Measurements from ENCODE around the gene GPC6.

Gene GPC6

DNA sequence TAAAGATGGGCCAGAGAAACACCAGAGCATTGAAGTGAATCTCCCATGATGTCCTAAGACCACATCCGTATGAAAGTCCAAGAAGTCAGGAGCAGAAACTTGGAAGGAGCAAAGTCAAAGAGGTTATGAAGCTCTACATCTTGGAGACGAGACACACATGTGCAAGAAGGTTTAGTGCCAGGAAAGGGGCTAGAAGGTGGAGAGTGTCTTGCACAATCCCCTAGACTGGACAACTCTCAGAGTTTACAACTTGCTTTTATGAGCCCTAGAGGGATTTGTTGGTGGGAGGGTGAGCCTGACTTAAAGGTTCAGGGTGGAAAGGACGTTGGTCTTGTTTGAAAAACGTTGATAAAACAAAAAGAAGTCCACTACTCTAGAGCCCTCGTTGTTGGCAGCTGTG is 150.6 kb downstream of the GPC6 start:
- DNase-seq (ENCODE audit: low spot score): no peak

DNA sequence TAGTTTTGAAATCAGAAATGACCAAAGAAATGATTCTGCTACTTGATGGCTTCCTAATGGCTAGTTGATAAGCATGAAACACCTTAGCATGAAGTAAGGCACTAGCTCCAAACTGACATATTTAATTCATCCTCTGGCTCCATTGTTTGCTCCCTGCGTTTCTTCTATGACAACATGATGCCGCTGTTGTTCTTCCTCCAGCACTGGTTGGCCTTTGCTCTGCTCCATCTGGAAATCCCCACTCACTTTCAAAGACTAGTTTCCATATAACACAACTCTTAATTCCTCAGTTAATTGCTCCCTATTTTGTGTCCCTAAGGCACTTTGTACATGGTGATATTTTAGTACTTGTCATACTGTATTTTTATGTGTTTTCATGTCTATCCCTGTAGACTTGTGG is 151.6 kb downstream of the GPC6 start:
- DNase-seq (ENCODE audit: low spot score): no peak

DNA sequence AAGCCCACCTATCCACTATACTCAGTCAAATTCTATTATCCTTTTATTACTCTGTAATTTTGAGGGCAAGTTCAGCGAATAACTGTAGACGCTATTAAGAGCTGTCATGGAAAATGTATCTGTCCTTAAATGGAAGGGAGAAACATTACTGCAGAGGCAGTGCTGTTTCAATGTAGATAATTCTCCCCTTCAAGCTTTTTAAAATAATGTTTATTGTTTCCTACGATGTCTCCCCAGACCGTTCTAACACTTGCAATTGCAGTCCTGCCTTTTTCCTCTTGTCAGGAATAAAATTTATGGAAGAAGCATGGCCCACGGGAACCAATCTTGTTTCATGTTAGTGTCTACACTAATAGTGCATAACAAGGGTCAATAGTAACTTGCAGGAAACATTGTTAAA is 159.5 kb downstream of the GPC6 start:
- DNase-seq (ENCODE audit: low spot score): no peak

DNA sequence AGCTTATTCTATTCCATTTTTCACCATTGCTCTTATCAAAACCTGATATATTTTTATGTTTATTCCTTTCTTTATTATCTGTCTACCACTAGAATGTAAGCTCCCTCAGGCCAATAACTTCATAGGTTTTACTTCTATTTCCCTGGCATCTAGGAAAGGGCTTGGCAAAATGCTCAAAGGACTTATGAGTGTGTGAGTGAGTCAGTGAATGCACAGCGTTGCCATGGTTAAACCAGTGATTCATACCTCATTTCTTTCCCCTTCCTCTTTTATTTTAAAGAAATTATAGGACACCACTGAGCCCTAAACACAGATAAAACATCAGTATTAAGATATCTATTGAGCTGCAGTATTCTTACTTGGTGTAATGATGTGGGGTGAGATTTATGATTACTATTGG is 162.1 kb downstream of the GPC6 start:
- DNase-seq (ENCODE audit: low spot score): no peak

DNA sequence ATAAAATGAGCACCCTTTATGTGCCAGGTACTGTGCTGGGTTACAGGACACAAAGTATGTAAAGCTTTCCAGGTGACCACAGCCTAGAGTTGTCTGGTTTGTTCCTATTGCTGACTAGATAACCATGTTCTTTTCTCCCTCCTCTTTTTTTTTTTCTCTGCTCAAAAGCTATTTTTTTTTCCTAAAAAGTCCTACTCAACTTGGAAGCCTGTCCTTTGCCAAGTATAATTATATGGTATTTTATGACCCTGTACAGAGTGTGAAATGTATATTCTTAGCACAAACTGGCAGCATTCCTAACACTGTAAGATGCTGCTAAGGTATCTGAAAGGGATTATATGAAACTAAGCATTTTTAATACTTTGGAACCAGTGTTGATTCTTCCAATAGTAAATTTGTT is 171.0 kb downstream of the GPC6 start:
- DNase-seq (ENCODE audit: low spot score): no peak

DNA sequence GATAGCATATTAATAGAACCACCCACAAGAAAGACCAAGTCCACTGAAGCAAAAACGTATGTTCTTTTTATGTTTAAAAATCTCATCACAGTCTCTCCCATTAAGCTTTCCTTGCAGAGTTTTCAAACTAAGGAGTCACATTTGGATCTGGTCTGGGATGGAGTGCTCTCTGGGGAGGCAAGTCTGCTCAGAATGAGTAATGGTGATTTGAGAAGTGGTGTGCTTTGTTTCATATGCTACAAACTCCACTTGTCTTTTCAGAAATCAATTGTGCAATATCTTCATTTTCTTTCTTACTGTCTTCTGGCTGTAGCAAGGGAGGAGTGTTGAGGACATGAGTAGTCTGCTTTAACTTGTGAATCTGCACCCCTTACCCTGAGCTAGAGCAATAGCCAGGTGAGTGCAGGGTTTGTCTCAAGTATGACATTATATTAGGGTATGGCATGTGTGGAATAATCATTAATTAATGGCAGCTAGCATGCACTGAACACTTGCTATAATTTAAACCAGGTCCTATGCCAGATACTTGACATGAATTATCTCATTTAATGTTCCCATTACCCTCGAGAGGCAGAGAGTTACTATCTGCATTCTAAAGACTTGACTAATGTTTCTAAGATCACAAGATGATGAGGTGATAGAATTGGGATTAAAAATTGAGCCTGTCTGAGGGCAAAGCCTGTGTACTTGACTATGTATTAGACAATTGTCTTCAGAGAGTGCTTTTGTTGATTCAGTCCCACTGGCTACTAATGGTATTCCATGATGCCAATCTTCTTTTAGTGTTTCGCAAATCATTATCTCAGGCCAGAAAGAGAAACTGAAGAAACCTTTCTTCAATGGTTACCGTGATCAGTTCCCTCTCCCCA is 171.8 kb downstream of the GPC6 start:
- peak; percentile 24 for DNase-seq (ENCODE audit: low spot score)

DNA sequence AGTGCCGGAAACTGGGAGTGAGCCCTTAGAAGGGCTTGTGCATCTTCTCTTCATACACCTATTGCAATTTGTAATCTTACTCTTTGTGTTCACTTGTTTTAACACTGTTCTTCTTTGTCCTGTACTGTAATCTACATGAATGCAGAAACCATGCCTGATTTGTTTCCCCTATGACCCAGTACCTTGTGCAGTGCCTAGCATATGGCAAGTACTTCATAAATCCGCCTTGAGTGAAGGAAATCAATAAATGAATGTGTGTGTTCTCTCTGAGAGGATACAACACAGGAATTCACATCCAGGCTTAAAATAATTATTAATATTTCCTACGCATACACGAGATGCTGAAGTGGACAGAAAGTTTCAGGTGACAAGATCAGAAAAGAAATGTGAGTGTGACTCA is 172.6 kb downstream of the GPC6 start:
- DNase-seq (ENCODE audit: low spot score): no peak

DNA sequence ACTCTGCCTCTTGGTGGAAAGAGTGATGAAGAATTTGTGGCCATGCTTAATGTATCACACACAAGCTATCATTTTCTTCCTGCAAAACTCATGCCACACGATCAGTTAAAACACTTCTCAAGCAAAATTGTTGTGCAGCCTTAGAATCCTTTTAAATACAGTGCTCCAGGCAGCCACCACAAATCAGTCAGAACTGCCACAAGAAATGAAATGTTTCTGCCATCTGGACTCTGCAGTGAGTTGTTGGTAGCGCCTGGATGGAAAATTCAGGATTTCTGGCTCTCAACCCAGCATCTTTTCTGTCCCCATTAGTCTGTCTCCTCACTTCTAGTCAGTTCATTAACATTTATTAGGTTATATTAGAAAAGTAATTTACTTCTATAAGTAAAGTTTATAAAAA is 179.5 kb downstream of the GPC6 start:
- no peak for DNase-seq (ENCODE audit: low spot score)

DNA sequence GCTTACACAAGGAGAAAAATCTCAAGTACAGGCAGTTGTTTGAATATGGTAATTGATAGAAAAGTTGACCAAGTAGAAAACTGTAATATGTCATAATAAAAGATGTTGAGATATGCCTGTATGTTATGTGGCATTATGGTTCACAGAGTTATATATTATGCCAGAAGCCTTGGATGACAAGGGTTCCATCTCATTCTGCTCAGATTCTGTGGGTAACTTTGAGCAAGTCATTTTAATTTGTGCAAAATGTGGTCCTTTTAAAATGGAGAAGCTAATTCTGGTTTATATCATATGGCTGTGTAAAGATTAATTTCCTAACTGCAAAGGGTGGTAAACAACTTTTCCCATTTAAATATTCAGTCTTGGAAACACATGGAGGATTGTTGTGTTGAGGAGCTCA is 180.9 kb downstream of the GPC6 start:
- no peak for DNase-seq (ENCODE audit: low spot score)

DNA sequence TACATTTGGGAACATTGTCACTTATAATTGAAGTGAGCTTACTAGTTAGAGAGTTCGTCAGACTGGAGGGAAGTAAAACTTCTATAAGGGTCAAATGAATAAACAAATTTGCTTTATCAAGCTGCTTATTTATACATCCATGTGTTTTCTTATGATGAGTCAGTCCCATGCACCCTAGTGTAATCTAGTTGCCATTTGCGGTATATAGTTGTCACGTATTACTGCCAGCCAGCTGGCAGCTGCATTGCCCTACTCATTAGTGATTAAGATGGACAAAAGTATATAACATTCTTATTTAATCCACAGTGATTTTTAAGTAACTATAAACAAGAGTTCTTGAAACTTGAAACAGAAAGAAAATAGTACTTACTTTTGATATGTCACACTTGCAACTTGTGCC is 182.4 kb downstream of the GPC6 start:
- DNase-seq (ENCODE audit: low spot score): no peak

DNA sequence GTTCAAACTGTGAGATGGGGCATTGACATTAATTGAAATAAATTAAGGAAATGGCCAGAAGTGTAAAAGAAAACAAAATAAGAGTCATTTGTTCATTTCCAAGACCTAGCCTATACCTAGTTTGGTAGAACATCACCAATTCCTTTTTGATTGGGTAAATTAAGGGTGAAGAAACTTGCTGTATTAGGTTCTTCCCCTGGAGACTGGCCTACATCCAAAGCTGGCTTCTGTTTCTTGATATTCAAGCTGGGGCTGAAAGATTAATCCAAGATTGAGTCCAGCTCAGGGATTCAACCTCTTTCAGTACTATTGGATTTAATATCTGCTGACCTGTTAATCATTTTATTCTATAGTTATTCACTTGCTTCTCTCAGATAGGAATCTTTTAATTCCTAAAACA is 183.2 kb downstream of the GPC6 start:
- no peak for DNase-seq (ENCODE audit: low spot score)

DNA sequence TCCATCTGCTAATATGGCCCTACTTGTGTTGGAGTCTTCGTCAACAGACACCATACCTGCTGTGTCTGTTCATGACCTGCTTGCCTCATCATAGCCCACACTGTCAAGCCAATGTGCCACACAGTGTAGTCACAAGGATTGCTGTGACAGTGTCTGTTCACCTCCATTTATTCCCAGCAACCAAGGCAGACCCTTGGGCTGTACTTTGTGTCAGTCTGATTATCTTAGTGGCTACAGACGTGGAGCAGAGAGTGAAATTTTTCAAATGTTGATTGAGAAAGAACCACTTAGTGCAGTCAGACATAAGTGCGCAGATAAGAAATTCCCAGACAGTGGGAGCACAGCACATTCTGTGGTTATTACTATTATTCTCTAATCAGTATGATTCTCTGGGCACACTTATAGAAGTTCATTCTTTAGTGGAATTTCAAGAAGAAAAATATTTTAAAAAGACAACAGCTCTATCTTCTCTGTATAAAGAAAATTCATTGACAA is 184.6 kb downstream of the GPC6 start:
- DNase-seq (ENCODE audit: low spot score): no peak

DNA sequence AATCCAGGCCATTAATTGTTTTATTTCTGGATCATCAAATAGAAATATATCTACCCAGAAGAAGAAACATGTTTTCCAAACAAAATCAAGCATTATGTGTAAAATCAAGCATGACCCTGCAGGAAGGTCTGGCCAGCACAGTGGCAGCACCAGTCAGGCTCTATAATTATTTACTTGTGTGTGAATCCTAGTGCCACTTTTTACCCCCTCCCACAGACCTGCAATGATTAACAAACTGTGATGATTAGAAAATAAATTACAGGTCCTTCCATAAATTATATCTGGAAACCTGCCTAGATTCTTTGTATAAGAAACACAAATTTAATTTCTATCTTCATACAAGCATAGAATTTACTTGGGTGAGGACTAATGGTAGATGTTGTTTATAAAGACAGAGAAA is 186.1 kb downstream of the GPC6 start:
- no peak for DNase-seq (ENCODE audit: low spot score)

DNA sequence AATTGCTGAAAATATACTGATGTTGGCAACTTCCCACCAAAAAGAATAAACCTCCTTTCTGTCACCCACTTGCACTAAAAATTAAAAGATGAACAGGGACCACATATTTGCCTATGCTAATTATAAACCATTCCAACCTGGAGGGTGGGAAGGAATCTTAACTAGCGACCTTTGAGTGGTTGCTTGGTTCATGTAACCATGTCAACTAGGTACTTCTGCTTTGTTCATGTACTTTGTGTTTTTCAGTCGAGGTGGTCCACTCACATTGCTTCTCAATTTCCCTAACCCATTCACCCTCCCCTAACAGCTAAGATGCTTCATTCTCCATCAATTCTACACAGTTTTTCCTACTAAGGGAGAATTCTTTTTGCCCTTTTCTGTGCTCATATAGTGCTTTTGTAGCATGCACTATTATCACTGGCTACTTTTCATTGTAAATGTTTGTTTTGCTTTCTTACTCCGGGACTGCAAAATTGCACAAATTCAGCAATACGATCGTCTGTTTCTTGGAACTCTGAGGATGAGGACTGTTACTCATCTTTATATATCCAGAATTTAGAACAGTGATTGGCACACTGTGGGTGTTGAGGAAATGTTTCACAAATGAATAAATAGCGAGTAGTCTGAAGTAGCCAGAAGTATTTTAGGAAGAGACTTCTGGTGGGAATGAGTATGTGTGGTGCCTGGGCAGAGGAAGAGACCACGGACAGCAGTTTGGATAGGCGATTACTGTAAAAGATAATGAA is 187.5 kb downstream of the GPC6 start:
- no peak for DNase-seq (ENCODE audit: low spot score)

DNA sequence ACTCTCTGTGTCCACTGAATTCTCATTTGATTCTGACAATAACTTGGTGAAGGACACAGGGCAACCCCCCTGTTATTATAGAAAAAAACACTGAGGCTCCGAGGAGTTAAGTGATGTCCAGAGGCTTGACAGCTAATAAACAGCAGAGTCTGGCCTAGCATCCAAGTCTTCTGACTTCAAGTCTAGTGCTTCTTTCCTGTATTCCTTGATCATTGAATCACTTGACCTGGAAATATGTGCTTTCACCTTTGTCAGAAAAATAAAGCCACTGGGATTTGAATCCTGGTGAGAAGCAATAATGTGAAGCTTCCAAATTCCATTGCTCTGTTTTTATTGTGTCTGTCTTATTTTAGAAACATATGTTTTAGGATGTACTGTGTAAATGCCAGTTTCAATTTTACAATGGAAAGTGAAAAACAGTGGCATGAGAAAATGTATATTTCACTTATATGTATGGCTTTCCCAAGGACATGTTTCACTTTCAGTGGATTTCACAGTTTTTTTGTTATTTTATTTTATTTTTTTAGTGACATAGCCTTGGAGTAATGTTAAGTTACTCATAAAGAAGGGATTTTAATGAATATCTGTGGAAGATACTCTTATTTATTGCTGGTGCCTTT is 190.2 kb downstream of the GPC6 start:
- DNase-seq (ENCODE audit: low spot score): no peak

DNA sequence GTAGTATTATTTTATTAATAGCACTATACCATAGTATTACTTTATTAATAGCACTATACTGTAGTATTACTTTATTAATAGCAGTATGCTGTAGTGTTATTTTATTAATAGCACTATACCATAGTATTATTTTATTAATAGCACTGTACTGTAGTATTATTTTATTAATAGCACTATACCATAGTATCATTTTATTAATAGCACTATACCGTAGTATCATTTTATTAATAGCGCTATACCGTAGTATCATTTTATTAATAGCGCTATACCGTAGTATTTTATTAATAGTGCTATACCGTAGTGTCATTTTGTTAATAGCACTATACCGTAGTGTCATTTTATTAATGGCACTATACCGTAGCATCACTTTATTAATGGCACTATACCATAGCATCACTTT is 191.8 kb downstream of the GPC6 start:
- no peak for DNase-seq (ENCODE audit: low spot score)

DNA sequence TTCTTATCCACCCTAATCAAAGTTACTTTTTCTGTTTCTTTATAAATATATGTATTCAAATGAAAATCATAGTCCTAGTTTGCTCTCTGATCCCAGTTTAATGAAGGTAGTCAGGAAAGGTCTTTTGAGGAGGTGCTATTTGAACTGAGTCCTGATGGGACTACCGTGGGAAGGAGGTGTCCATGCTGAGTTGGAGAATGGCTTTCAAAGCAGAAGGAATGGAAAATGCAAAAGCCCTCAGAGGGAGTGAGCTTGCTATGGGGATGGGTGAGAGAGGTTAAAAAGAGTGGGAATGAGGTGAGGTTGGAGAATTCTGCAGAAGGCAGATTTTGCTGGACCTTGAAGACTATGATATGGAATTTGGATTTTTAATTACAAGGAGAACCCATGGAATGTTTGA is 193.6 kb downstream of the GPC6 start:
- no peak for DNase-seq (ENCODE audit: low spot score)

DNA sequence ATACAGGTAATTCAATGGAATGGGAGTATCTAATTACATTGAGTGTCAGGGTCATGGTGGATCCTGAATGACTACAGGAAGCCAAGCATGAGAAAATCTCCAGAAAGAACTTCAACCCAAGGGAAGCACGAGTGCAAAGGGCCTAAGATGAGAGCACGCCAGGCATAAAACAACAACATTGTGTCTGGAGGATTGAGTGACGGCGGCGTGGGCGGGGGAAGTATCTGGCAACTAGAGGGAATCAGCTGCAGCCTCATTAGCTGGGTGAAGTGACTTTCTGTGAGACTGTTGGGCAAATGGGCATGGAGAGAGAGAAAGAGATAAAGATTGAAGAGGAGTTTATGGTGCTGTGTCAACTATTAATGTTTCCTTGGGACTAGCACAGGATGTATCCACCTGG is 194.3 kb downstream of the GPC6 start:
- DNase-seq (ENCODE audit: low spot score): no peak

DNA sequence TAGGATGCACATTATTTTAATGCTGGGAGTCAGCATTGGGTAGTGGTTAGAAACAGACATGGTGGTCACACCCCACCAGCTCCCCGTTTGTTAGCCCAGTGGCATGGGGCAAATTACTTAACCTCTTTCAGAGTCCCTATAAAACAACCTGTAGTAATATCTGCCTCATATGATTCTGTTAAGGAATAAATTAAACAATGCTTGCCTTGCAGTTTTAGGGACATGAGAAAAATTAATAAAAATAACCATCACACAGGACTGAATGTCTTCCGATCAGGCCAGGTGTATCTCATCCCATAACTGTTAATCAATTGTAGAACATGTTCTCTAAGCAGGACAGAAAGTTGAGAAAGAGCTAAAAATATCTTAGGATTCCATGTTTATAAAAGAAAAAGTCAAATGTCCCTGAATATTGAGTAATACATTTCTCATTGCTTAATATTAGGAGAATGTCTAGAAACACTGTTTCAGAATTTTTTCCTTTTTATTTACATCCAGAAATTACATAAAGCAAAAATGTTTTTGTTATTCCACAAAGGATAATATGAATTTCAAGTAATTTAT is 196.5 kb downstream of the GPC6 start:
- DNase-seq (ENCODE audit: low spot score): no peak

DNA sequence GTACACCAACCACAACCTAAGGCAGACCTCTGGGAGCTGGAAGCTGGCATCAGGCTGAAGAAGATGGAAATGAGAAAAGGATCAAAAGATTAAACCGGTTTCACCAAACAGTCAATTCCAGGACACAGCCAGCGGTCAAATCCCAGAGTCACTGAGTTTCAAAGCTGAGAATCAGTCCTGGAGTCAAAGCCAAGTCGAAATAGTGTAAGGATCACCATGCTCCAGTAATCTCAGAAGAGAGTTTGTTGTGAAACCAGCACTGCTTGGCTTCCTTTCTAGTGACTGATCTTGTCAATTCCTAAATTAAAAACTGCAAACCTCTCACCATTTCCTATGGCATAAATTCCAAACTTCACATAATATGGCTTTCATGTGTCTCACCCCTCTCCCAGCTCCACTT is 198.8 kb downstream of the GPC6 start:
- DNase-seq (ENCODE audit: low spot score): peak; percentile 22

DNA sequence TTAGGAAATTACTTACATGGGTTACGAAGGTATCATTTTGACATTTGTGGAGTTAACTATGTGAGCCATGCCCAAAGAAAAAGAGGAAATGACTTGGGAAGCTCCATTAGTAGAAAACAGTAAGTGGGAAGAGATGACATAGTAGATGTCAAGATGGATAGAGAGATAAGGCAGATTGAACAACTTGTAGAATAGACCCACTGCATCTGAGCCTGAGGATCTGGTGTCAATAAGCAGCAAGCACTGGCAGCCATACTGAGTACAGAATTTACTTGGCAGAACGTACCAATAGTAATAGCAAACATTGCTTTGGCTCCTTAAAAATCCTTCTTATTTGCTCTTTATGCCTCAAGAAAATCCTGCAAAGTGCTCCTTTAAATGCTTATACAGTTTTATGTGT is 203.8 kb downstream of the GPC6 start:
- DNase-seq (ENCODE audit: low spot score): no peak

DNA sequence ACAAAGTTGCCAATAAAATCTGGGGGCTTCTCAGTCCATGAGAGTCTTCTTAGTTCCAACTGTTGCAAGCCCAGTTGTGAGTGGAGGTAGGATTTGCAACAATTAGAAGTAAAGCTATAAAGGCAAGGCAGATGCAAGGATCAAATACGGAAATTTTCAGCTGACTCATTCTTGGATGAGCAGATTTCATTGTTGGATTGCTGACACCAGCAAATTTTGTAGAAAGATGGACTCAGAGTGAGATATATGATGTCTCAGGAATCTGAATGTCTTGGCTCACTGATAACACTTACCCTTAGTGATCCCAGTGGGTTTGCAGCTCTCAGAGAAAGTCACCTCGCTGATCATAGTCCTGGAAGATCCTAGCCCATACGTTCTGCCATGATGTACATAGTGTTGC is 209.0 kb downstream of the GPC6 start:
- no peak for DNase-seq (ENCODE audit: low spot score)

DNA sequence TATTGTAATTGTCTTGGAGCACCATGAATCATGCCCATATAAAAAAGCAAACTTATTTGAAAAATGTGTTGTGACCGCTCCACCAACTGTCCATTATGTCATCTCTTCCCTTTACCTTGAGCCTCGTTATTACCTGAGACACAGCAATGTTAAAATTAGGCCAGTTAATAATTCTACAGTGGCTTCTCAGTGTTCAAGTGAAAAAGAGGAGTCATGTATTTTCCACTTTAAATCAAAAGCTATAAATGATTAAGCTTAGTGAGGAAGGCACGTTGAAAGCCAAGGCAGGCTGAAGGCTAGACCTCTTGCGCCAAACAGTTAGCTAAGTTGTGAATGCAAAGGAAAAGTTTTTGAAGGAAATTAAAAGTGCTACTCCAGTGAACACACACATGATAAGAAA is 210.5 kb downstream of the GPC6 start:
- DNase-seq (ENCODE audit: low spot score): no peak

Measured in AG20443 (cell line).